HepG2 (cell line): ENCODE data around the gene JPH4. TPM values are rescaled to one million over a fixed set of nuclear protein-coding genes. Genes with fewer than 3 reads are reported as not detected.

ENCODE experiments used
- ELF1 ChIP-seq: sonication (generic); formaldehyde crosslinking; IDR thresholded peaks from 2 replicates; pipeline ENCODE4 v1.4.0; 2020; ENCODE audit warnings: missing genetic modification reagents
- FIP1L1 ChIP-seq: fragments of 200-400 bp; formaldehyde crosslinking; IDR thresholded peaks from 2 replicates; pipeline ENCODE4 v1.6.1; 2018; ENCODE audit warnings: low read depth, mild to moderate bottlenecking, low read length, moderate library complexity, borderline replicate concordance; ENCODE audit not compliant: insufficient read depth
- GMEB1 ChIP-seq: sonication (generic); formaldehyde crosslinking; IDR thresholded peaks from 2 replicates; pipeline ENCODE4 v1.5.1; 2020; ENCODE audit warnings: missing genetic modification reagents, mild to moderate bottlenecking, borderline replicate concordance
- HBP1 ChIP-seq: IDR thresholded peaks from 2 replicates; pipeline ENCODE4 v1.6.1; 2016; ENCODE audit warnings: low read depth, control low read depth
- HNF1B ChIP-seq: sonication (generic); formaldehyde crosslinking; IDR thresholded peaks from 2 replicates; pipeline ENCODE4 v1.5.1; 2020; ENCODE audit warnings: mild to moderate bottlenecking, moderate library complexity, missing genetic modification reagents
- HNF4A ChIP-seq: sonication (generic); formaldehyde crosslinking; IDR thresholded peaks from 2 replicates; pipeline ENCODE4 v1.4.0; 2020; ENCODE audit warnings: missing genetic modification reagents
- HNRNPH1 ChIP-seq: fragments of 200-400 bp; formaldehyde crosslinking; optimal IDR thresholded peaks from 2 replicates; pipeline ENCODE3; 2017; ENCODE audit warnings: mild to moderate bottlenecking, low read depth, low read length
- MXI1 ChIP-seq: IDR thresholded peaks from 3 replicates; pipeline ENCODE4 v1.6.1; 2012; ENCODE audit warnings: low read depth, low read length, inconsistent platforms, borderline replicate concordance
- SP2 ChIP-seq: sonication (generic); formaldehyde crosslinking; IDR thresholded peaks from 2 replicates; pipeline ENCODE4 v1.5.1; 2020; ENCODE audit warnings: mild to moderate bottlenecking, missing genetic modification reagents
- ZNF20 ChIP-seq: sonication (generic); formaldehyde crosslinking; IDR thresholded peaks from 2 replicates; pipeline ENCODE4 v1.4.0; 2020; ENCODE audit warnings: mild to moderate bottlenecking, moderate library complexity, missing genetic modification reagents
- ZNF225 ChIP-seq: sonication (generic); formaldehyde crosslinking; IDR thresholded peaks from 2 replicates; pipeline ENCODE4 v1.4.0; 2020; ENCODE audit warnings: mild to moderate bottlenecking, missing genetic modification reagents
- ZNF484 ChIP-seq: sonication (generic); formaldehyde crosslinking; IDR thresholded peaks from 2 replicates; pipeline ENCODE4 v1.5.1; 2020; ENCODE audit warnings: mild to moderate bottlenecking, low read depth, missing genetic modification reagents, borderline replicate concordance
- ZNF496 ChIP-seq: sonication (generic); formaldehyde crosslinking; IDR thresholded peaks from 2 replicates; pipeline ENCODE4 v1.8.1; 2023; ENCODE audit warnings: mild to moderate bottlenecking, moderate library complexity, missing genetic modification reagents; ENCODE audit not compliant: insufficient replicate concordance
- ZNF512B ChIP-seq: sonication (generic); formaldehyde crosslinking; IDR thresholded peaks from 2 replicates; pipeline ENCODE4 v1.5.1; 2020; ENCODE audit warnings: missing genetic modification reagents, mild to moderate bottlenecking, borderline replicate concordance
- ZNF713 ChIP-seq: sonication (generic); formaldehyde crosslinking; IDR thresholded peaks from 2 replicates; pipeline ENCODE4 v1.4.0; 2020; ENCODE audit warnings: mild to moderate bottlenecking, missing genetic modification reagents
- polyA plus RNA-seq, 8 experiments: library from polyadenylated mRNA; depleted of rRNA in 3 of 8; stranded (reverse) in 7 of 8; unstranded in 1 of 8; fragments of >200 nt; fragmentation: Illumina TruSeq in 4 of 8; extraction: Trizol in 4 of 8; gene quantifications; 2 replicates each; pipeline versions ENCODE4 v1.2.1 to v1.2.3, GENCODE V29; 2011 to 2016; ENCODE audit warnings: low read depth in 4 of 8, missing spikeins in 1 of 8, mixed read lengths in 1 of 8; ENCODE audit not compliant: insufficient read depth in 1 of 8
- total RNA-seq, 5 experiments: library from RNA; depleted of rRNA; stranded (reverse); fragments of >200 nt; fragmentation: Illumina TruSeq; extraction: Trizol; gene quantifications; 2 replicates each; pipeline ENCODE4 v1.2.3, GENCODE V29; 2016; ENCODE audit warnings: low read depth in 1 of 5
- TF ChIP-seq, protein P1 (sequence below): sonication (generic); formaldehyde crosslinking; IDR thresholded peaks from 2 replicates; pipeline ENCODE4 v1.5.0; 2020; ENCODE audit warnings: mild to moderate bottlenecking, missing genetic modification reagents, moderate library complexity
- TF ChIP-seq, protein P2 (sequence below): sonication (generic); formaldehyde crosslinking; IDR thresholded peaks from 2 replicates; pipeline ENCODE4 v1.5.0; 2020; ENCODE audit warnings: missing genetic modification reagents

JPH4 gene
- total and polyA plus RNA-seq, 2 of the 13 experiments (the other 11 are each of a cell fraction or from before 2014, with no cell fraction given), result 0.08 to 0.22 TPM

- no peak for TF ChIP-seq ELF1 (CRISPR knock-in tag)
- no peak for TF ChIP-seq SP2 (CRISPR knock-in tag)
- TF ChIP-seq, protein P1, sequence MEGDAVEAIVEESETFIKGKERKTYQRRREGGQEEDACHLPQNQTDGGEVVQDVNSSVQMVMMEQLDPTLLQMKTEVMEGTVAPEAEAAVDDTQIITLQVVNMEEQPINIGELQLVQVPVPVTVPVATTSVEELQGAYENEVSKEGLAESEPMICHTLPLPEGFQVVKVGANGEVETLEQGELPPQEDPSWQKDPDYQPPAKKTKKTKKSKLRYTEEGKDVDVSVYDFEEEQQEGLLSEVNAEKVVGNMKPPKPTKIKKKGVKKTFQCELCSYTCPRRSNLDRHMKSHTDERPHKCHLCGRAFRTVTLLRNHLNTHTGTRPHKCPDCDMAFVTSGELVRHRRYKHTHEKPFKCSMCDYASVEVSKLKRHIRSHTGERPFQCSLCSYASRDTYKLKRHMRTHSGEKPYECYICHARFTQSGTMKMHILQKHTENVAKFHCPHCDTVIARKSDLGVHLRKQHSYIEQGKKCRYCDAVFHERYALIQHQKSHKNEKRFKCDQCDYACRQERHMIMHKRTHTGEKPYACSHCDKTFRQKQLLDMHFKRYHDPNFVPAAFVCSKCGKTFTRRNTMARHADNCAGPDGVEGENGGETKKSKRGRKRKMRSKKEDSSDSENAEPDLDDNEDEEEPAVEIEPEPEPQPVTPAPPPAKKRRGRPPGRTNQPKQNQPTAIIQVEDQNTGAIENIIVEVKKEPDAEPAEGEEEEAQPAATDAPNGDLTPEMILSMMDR (CRISPR knock-in tag), result peak; percentile 96
- TF ChIP-seq HNF1B (CRISPR knock-in tag), result peak; percentile 71
- no peak for TF ChIP-seq HNRNPH1
- no peak for TF ChIP-seq ZNF225 (CRISPR knock-in tag)
- no peak for TF ChIP-seq MXI1
- TF ChIP-seq ZNF512B (CRISPR knock-in tag), result no peak
- TF ChIP-seq, protein P2, sequence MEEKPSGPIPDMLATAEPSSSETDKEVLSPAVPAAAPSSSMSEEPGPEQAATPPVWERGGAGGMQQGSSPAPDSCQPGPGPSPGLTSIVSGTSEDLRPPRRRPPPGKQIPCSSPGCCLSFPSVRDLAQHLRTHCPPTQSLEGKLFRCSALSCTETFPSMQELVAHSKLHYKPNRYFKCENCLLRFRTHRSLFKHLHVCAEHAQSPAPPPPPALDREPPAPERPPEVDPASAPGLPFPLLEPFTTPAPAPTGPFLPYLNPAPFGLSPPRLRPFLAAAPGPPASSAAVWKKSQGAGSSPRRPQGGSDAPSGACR (CRISPR knock-in tag), result no peak
- no peak for TF ChIP-seq ZNF713 (CRISPR knock-in tag)
- no peak for TF ChIP-seq ZNF484
- 0 out of 2 replicates have a peak, but pooled peaks have one; percentile 6 for TF ChIP-seq HNF4A (CRISPR knock-in tag)
- TF ChIP-seq ZNF496 (CRISPR knock-in tag), result no peak
- TF ChIP-seq FIP1L1, result no peak
- TF ChIP-seq GMEB1 (CRISPR knock-in tag), result no peak
- TF ChIP-seq HBP1, result no peak
- no peak for TF ChIP-seq ZNF20 (CRISPR knock-in tag)
These were observed 39.1 kb downstream of the JPH4 start (continued) for GRCh38 chr14:23539248-23540140.
